ENCODE results near the gene CADPS2.
"Not testable (repeated sequence)": the region's sequence is repeated elsewhere in the genome, so short reads cannot be mapped to it uniquely, and the experiment has no call there.

CADPS2 gene

DNA sequence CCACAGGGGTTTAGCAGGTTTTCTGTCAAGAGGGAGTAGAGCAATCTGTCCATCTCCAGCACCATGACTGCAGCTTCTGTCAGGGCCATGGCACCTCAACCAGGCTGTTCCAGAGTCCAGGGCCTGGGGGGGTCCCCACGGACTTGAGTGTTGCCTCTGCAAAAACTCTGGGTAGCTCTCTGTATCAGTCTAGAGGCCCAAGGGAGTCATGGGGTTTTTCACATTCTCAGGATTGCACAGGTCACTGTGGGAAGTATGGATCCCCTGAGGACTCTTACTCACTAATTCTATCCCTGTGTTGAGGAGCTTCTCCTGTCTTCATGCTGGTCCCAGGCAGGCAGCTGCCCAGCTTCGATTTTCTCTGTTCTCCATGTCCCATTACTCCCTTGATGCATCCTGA lies 247.8 kb downstream of the CADPS2 start:
- no peak overlapping the region for H3K27ac ChIP-seq (ENCODE audit: low read depth, low read length)
- no peak overlapping the region for H3K9ac ChIP-seq (ENCODE audit: low read depth, low read length)
- H3K4me1 ChIP-seq (ENCODE audit: control insufficient read depth, insufficient read depth, low read length): no peaks in the 10 kb centered on the region
- H3K9me3 ChIP-seq (ENCODE audit: control insufficient read depth, insufficient read depth, low read length): no peaks in the 10 kb centered on the region
- no peak overlapping the region for H3K4me3 ChIP-seq (ENCODE audit: low read depth, low read length)
- H3K36me3 ChIP-seq (ENCODE audit: control insufficient read depth, insufficient read depth, low read length): no peaks in the 10 kb centered on the region
- H3K27me3 ChIP-seq (ENCODE audit: control insufficient read depth, insufficient read depth, low read length): no peaks in the 10 kb centered on the region

GRCh38 chr7:122637784-122638183 lies 248.5 kb downstream of the CADPS2 start:
- no peak overlapping the region for H3K9ac ChIP-seq (ENCODE audit: low read depth, low read length)
- H3K4me3 ChIP-seq (ENCODE audit: low read depth, low read length): no peak overlapping the region
- no peaks in the 10 kb centered on the region for H3K4me1 ChIP-seq (ENCODE audit: control insufficient read depth, insufficient read depth, low read length)
- H3K36me3 ChIP-seq (ENCODE audit: control insufficient read depth, insufficient read depth, low read length): no peaks in the 10 kb centered on the region
- H3K9me3 ChIP-seq (ENCODE audit: control insufficient read depth, insufficient read depth, low read length): no peaks in the 10 kb centered on the region
- H3K27ac ChIP-seq (ENCODE audit: low read depth, low read length): no peak overlapping the region
- no peaks in the 10 kb centered on the region for H3K27me3 ChIP-seq (ENCODE audit: control insufficient read depth, insufficient read depth, low read length)

DNA sequence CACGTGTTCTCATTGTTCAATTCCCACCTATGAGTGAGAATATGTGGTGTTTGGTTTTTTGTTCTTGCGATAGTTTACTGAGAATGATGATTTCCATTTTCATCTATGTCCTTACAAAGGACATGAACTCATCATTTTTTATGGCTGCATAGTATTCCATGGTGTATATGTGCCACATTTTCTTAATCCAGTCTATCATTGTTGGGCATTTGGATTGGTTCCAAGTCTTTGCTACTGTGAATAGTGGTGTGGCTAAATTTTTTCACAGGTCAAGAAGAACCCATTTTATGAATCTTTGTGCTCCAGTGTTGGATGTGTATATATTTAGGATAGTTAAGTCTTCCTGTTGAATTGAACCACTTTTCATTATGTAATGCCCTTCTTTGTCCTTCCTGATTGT lies 250.8 kb downstream of the CADPS2 start:
- not testable (repeated sequence) for H3K4me3 ChIP-seq (ENCODE audit: low read depth, low read length); H3K27ac ChIP-seq (ENCODE audit: low read depth, low read length); H3K27me3 ChIP-seq (ENCODE audit: control insufficient read depth, insufficient read depth, low read length); H3K36me3 ChIP-seq (ENCODE audit: control insufficient read depth, insufficient read depth, low read length); H3K9ac ChIP-seq (ENCODE audit: low read depth, low read length); H3K4me1 ChIP-seq (ENCODE audit: control insufficient read depth, insufficient read depth, low read length); H3K9me3 ChIP-seq (ENCODE audit: control insufficient read depth, insufficient read depth, low read length)

- Histone ChIP-seq H3K9me3 (ENCODE audit: control insufficient read depth, insufficient read depth, low read length) (no peaks in the 10 kb centered on the region), H3K36me3 (ENCODE audit: control insufficient read depth, insufficient read depth, low read length) (no peaks in the 10 kb centered on the region), H3K9ac (ENCODE audit: low read depth, low read length) (no peak overlapping the region), H3K27me3 (ENCODE audit: control insufficient read depth, insufficient read depth, low read length) (no peaks in the 10 kb centered on the region), H3K27ac (ENCODE audit: low read depth, low read length) (no peak overlapping the region), H3K4me3 (ENCODE audit: low read depth, low read length) (no peak overlapping the region), H3K4me1 (ENCODE audit: control insufficient read depth, insufficient read depth, low read length) (no peaks in the 10 kb centered on the region)
Measured at GRCh38 chr7:122633472-122633871, 252.8 kb downstream of the CADPS2 start.

- Histone ChIP-seq H3K27ac (ENCODE audit: low read depth, low read length) (no peak overlapping the region), H3K4me3 (ENCODE audit: low read depth, low read length) (no peak overlapping the region), H3K36me3 (ENCODE audit: control insufficient read depth, insufficient read depth, low read length) (no peaks in the 10 kb centered on the region), H3K9ac (ENCODE audit: low read depth, low read length) (no peak overlapping the region), H3K4me1 (ENCODE audit: control insufficient read depth, insufficient read depth, low read length) (no peaks in the 10 kb centered on the region), H3K9me3 (ENCODE audit: control insufficient read depth, insufficient read depth, low read length) (no peaks in the 10 kb centered on the region), H3K27me3 (ENCODE audit: control insufficient read depth, insufficient read depth, low read length) (no peaks in the 10 kb centered on the region)
Measured at GRCh38 chr7:122632238-122632637, 254.0 kb downstream of the CADPS2 start.

DNA sequence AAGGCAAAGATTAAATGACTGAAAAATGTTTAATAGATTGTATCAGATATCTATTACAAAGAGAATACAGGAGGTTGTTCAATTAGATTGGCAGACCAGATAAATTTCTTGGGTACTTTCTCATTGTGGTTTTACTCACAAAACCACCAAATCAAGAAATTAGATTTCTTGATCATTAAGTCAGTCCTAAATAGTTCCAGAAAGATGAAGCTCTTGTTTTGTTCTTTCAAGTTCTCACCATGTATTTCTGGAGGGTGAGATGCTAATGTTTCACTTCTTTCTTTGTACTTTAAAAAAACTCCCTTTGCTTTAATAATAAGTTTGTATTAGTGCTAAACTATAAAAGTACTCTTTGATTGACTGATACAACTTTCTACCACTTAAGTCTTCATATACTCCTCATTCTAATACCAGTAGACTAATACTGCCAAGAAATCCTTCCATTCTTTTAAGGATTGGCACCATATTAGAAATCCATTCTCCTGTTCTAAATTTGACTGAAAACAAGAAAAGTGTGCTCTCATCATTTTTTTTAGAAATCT lies 256.8 kb downstream of the CADPS2 start:
- Histone ChIP-seq H3K4me3 (ENCODE audit: low read depth, low read length) (no peak overlapping the region), H3K27ac (ENCODE audit: low read depth, low read length) (no peak overlapping the region)

GRCh38 chr7:122628651-122629411 lies 257.4 kb downstream of the CADPS2 start:
- Histone ChIP-seq H3K4me1 (ENCODE audit: control insufficient read depth, insufficient read depth, low read length) (no peaks in the 10 kb centered on the region), H3K9ac (ENCODE audit: low read depth, low read length) (no peak overlapping the region), H3K9me3 (ENCODE audit: control insufficient read depth, insufficient read depth, low read length) (no peaks in the 10 kb centered on the region), H3K27ac (ENCODE audit: low read depth, low read length) (no peak overlapping the region), H3K4me3 (ENCODE audit: low read depth, low read length) (no peak overlapping the region), H3K36me3 (ENCODE audit: control insufficient read depth, insufficient read depth, low read length) (no peaks in the 10 kb centered on the region), H3K27me3 (ENCODE audit: control insufficient read depth, insufficient read depth, low read length) (no peaks in the 10 kb centered on the region)

More for the DNA sequence above, 256.8 kb downstream of the CADPS2 start:
- no peaks in the 10 kb centered on the region for H3K4me1 ChIP-seq (ENCODE audit: control insufficient read depth, insufficient read depth, low read length)
- H3K9me3 ChIP-seq (ENCODE audit: control insufficient read depth, insufficient read depth, low read length): no peaks in the 10 kb centered on the region
- H3K9ac ChIP-seq (ENCODE audit: low read depth, low read length): no peak overlapping the region
- no peaks in the 10 kb centered on the region for H3K36me3 ChIP-seq (ENCODE audit: control insufficient read depth, insufficient read depth, low read length)
- no peaks in the 10 kb centered on the region for H3K27me3 ChIP-seq (ENCODE audit: control insufficient read depth, insufficient read depth, low read length)

- H3K27me3 ChIP-seq (ENCODE audit: control insufficient read depth, insufficient read depth, low read length): no peaks in the 10 kb centered on the region
- H3K4me1 ChIP-seq (ENCODE audit: control insufficient read depth, insufficient read depth, low read length): no peaks in the 10 kb centered on the region
- no peak overlapping the region for H3K27ac ChIP-seq (ENCODE audit: low read depth, low read length)
- H3K9me3 ChIP-seq (ENCODE audit: control insufficient read depth, insufficient read depth, low read length): no peaks in the 10 kb centered on the region
- no peak overlapping the region for H3K4me3 ChIP-seq (ENCODE audit: low read depth, low read length)
- H3K36me3 ChIP-seq (ENCODE audit: control insufficient read depth, insufficient read depth, low read length): no peaks in the 10 kb centered on the region
- no peak overlapping the region for H3K9ac ChIP-seq (ENCODE audit: low read depth, low read length)
Measured at GRCh38 chr7:122626785-122627184, 259.5 kb downstream of the CADPS2 start.

- Histone ChIP-seq H3K27me3 (ENCODE audit: control insufficient read depth, insufficient read depth, low read length) (no peaks in the 10 kb centered on the region), H3K4me1 (ENCODE audit: control insufficient read depth, insufficient read depth, low read length) (no peaks in the 10 kb centered on the region), H3K4me3 (ENCODE audit: low read depth, low read length) (no peak overlapping the region), H3K36me3 (ENCODE audit: control insufficient read depth, insufficient read depth, low read length) (no peaks in the 10 kb centered on the region), H3K27ac (ENCODE audit: low read depth, low read length) (no peak overlapping the region), H3K9ac (ENCODE audit: low read depth, low read length) (no peak overlapping the region), H3K9me3 (ENCODE audit: control insufficient read depth, insufficient read depth, low read length) (no peaks in the 10 kb centered on the region)
Measured at GRCh38 chr7:122622682-122623081, 263.6 kb downstream of the CADPS2 start.

DNA sequence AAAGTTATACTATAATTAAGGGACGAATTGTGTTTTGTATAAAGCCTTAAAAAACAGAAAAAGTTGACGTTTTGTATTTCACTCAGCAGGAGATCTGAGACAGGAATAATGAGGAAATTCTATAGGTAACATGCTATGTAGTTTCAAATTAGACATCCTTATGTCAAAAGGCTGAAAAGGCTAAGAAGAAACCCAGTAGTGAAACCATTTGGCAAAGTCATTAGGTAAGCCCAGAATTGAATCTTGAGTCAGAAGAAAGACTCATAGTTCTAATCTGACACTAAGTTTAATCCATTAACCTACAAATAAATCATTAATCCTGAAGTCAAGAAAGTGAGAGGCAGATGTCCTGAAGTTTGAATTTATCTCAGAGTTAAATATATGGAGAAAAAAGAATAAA lies 266.6 kb downstream of the CADPS2 start:
- H3K9ac ChIP-seq (ENCODE audit: low read depth, low read length): no peak overlapping the region
- H3K4me1 ChIP-seq (ENCODE audit: control insufficient read depth, insufficient read depth, low read length): no peaks in the 10 kb centered on the region
- no peak overlapping the region for H3K27ac ChIP-seq (ENCODE audit: low read depth, low read length)
- H3K9me3 ChIP-seq (ENCODE audit: control insufficient read depth, insufficient read depth, low read length): no peaks in the 10 kb centered on the region
- H3K27me3 ChIP-seq (ENCODE audit: control insufficient read depth, insufficient read depth, low read length): no peaks in the 10 kb centered on the region
- no peaks in the 10 kb centered on the region for H3K36me3 ChIP-seq (ENCODE audit: control insufficient read depth, insufficient read depth, low read length)
- H3K4me3 ChIP-seq (ENCODE audit: low read depth, low read length): no peak overlapping the region

DNA sequence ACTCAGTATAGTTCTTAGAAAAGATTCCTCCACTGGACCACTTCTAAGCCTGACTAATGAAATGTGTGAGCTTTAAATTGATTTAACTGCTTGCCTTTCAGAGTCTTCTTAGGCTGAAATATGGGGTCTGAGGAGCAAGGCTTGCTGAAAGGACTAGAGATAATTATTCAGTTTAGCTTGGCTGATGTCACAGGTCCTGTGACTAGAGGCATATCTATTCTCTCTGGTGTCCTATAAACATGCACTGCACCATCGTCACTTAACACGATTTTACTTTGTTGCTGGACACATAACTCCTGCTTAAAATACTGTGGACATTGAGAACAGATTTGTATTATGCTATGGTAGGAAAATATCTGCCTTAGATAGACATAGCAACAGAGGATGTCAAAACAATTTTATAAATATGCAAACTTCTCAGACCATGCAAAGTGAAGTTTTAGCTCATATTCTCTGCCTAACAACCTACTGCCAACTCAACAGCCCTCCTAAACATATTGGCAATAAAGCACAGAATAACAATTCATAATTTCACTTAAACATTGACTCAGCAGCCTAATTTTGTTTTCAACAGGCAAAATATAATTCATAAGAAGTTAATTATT lies 267.6 kb downstream of the CADPS2 start:
- H3K36me3 ChIP-seq (ENCODE audit: control insufficient read depth, insufficient read depth, low read length): no peaks in the 10 kb centered on the region
- H3K9me3 ChIP-seq (ENCODE audit: control insufficient read depth, insufficient read depth, low read length): no peaks in the 10 kb centered on the region
- H3K4me3 ChIP-seq (ENCODE audit: low read depth, low read length): no peak overlapping the region
- H3K4me1 ChIP-seq (ENCODE audit: control insufficient read depth, insufficient read depth, low read length): no peaks in the 10 kb centered on the region
- no peak overlapping the region for H3K27ac ChIP-seq (ENCODE audit: low read depth, low read length)
- H3K9ac ChIP-seq (ENCODE audit: low read depth, low read length): no peak overlapping the region
- no peaks in the 10 kb centered on the region for H3K27me3 ChIP-seq (ENCODE audit: control insufficient read depth, insufficient read depth, low read length)

Measured in HUES48 (cell line).